Endothelial cell of umbilical vein (primary cell): ENCODE results near the gene MS4A6E. TPM values are rescaled to one million over a fixed set of nuclear protein-coding genes. Genes with fewer than 3 reads are reported as not detected.
A peak's percentile ranks its signal among the peaks of the same experiment; 100 is the strongest.

Experiments
- BruUV-seq: library from RNA; stranded (reverse); fragments of 400-500 nt; replicated peaks from 2 replicates; lab custom pipeline; 2021; lab: Mats Ljungman, UMichigan
- CTCF ChIA-PET: fragments of 300-600, 350-600 bp; sonication (Branson Sonifier 250); formaldehyde crosslinking; loops from one replicate; lab custom pipeline; 2021; ENCODE audit warnings: antibody characterized with exemption, inconsistent platforms; lab: Charles Lee
- POLR2A ChIA-PET: fragments of 300-600, 350-600 bp; sonication (Branson Sonifier 250); formaldehyde crosslinking; loops from one replicate; lab custom pipeline; 2021; ENCODE audit warnings: antibody characterized with exemption, inconsistent platforms; lab: Charles Lee
- DNase-seq: peaks from one replicate; pipeline ENCODE4 v3.0.0-alpha.2; 2011; ENCODE audit warnings: low read depth, low spot score
- FAIRE-seq: peaks from 2 replicates; lab custom pipeline; 2011; peaks lifted over from hg19 to GRCh38; lab: Jason Lieb, UNC
- H2AFZ ChIP-seq: 2 replicates; pipeline ENCODE4 v1.6.0; 2012; ENCODE audit warnings: low read depth, low read length, control low read depth, inconsistent platforms
- H3K27ac ChIP-seq: 2 replicates; pipeline ENCODE4 v1.5.1; 2011; ENCODE audit warnings: low read depth, mild to moderate bottlenecking, control low read depth, low read length, moderate library complexity; ENCODE audit not compliant: insufficient read depth
- H3K27me3 ChIP-seq, 2 experiments: 2 replicates each; pipeline versions ENCODE4 v1.6.0 to v1.6.1; 2011; ENCODE audit warnings: low read length in 2 of 2, mixed read lengths in 1 of 2; ENCODE audit not compliant: control insufficient read depth in 2 of 2, insufficient read depth in 2 of 2
- H3K36me3 ChIP-seq, 2 experiments: 2 replicates in 1 of 2; 3 replicates in 1 of 2; pipeline ENCODE4 v1.5.1; 2011; ENCODE audit warnings: low read length in 2 of 2, mild to moderate bottlenecking in 1 of 2, moderate library complexity in 1 of 2; ENCODE audit not compliant: control insufficient read depth in 2 of 2, insufficient read depth in 2 of 2; ENCODE audit errors: extremely low read depth in 1 of 2
- H3K4me1 ChIP-seq: 3 replicates; pipeline ENCODE4 v1.5.1; 2011; ENCODE audit warnings: mild to moderate bottlenecking, low read length; ENCODE audit not compliant: control insufficient read depth, insufficient read depth; ENCODE audit errors: extremely low read depth
- H3K4me2 ChIP-seq: 2 replicates; pipeline ENCODE4 v1.6.1; 2011; ENCODE audit warnings: low read length, control low read depth, mixed read lengths; ENCODE audit not compliant: insufficient read depth
- H3K4me3 ChIP-seq, 3 experiments: fragments of 200-600 bp in 1 of 3; sonication (generic), shearing (Covaris generic) in 1 of 3; replicated peaks in 1 of 3; 2 replicates each; pipeline ENCODE4 v1.5.1; 2011 to 2016; ENCODE audit warnings: control low read depth in 3 of 3, low read length in 3 of 3, mild to moderate bottlenecking in 2 of 3, inconsistent platforms in 1 of 3, low read depth in 1 of 3, moderate library complexity in 1 of 3; ENCODE audit not compliant: insufficient read depth in 1 of 3
- H3K79me2 ChIP-seq: 2 replicates; pipeline ENCODE4 v1.6.0; 2012; ENCODE audit warnings: low read length, inconsistent platforms; ENCODE audit not compliant: control insufficient read depth, insufficient read depth
- H3K9ac ChIP-seq: replicated peaks from 2 replicates; pipeline ENCODE3; 2011; ENCODE audit warnings: low read length, control low read depth; ENCODE audit not compliant: insufficient read depth; ENCODE audit errors: extremely low read depth
- H3K9me1 ChIP-seq: replicated peaks from 3 replicates; pipeline ENCODE4 v1.6.0; 2011; ENCODE audit warnings: mild to moderate bottlenecking, low read length; ENCODE audit not compliant: control insufficient read depth, insufficient read depth; ENCODE audit errors: extremely low read depth
- H3K9me3 ChIP-seq: replicated peaks from 2 replicates; pipeline ENCODE4 v1.5.1; 2012; ENCODE audit warnings: low read length, inconsistent platforms; ENCODE audit not compliant: control insufficient read depth, insufficient read depth
- H4K20me1 ChIP-seq: replicated peaks from 2 replicates; pipeline ENCODE3; 2011; ENCODE audit warnings: mild to moderate bottlenecking, low read length; ENCODE audit not compliant: control insufficient read depth, insufficient read depth; ENCODE audit errors: extremely low read depth
- CTCF ChIP-seq, 2 donors: IDR thresholded peaks; 1 replicate in 1 of 2; 2 replicates in 1 of 2; pipeline ENCODE4 v1.5.1; 2011; ENCODE audit warnings: low read length in 2 of 2, mild to moderate bottlenecking in 2 of 2, moderate library complexity in 2 of 2, control low read depth in 1 of 2, inconsistent platforms in 1 of 2, low read depth in 1 of 2; ENCODE audit not compliant: insufficient read depth in 1 of 2; ENCODE audit errors: extremely low read depth in 1 of 2
- JUN ChIP-seq: IDR thresholded peaks from 2 replicates; pipeline ENCODE4 v1.6.1; 2011; ENCODE audit warnings: borderline replicate concordance, low read depth; ENCODE audit not compliant: insufficient read length, insufficient read depth
- MAX ChIP-seq: IDR thresholded peaks from 2 replicates; pipeline ENCODE4 v1.6.1; 2011; ENCODE audit not compliant: insufficient read depth, insufficient read length
- POLR2A ChIP-seq: IDR thresholded peaks from 2 replicates; pipeline ENCODE4 v1.6.1; 2012; ENCODE audit warnings: low read depth, mild to moderate bottlenecking, control low read depth, low read length
- POLR2AphosphoS5 ChIP-seq: IDR thresholded peaks from 2 replicates; pipeline ENCODE4 v1.6.1; 2012; ENCODE audit warnings: low read depth, mild to moderate bottlenecking, control low read depth, low read length, moderate library complexity; ENCODE audit not compliant: insufficient read depth
- dilution Hi-C: fragments of 300-500 bp; cut with MboI; formaldehyde crosslinking; loops from one replicate; pipeline ENCODE4 v1.15.0; 2019; ENCODE audit warnings: low sequenced_read_pairs; ENCODE audit not compliant: extremely low pct_ligation_motif_present
- intact Hi-C: fragments of 100-400 bp; cut with micrococcal nuclease; formaldehyde crosslinking; loops from one replicate; pipeline ENCODE4 v1.10.0; 2022
- polyA plus RNA-seq, 4 experiments: library from polyadenylated mRNA; depleted of rRNA in 3 of 4; stranded (reverse) in 3 of 4; unstranded in 1 of 4; fragments of >200 nt; gene quantifications; 2 replicates each; pipeline versions ENCODE4 v1.2.1 to v1.2.3, GENCODE V29; 2011 to 2012; ENCODE audit warnings: missing spikeins in 1 of 4
- total RNA-seq: library from RNA; stranded (reverse); gene quantifications from 2 replicates; pipeline ENCODE4 v1.2.3, GENCODE V29; 2021

MS4A6E gene
- total and polyA plus RNA-seq, 2 donors (not counting 3 experiments of a cell fraction or from before 2014, with no cell fraction given), result not detected

- H3K9ac ChIP-seq, result no peak overlapping the region
- H3K79me2 ChIP-seq, result no peaks in the 10 kb centered on the region
- peaks cover 25 to 26% of the 10 kb centered on the region in 2 experiments for H3K27me3 ChIP-seq
- no peak overlapping the region for H3K4me3 ChIP-seq
- H3K4me2 ChIP-seq, result no peak overlapping the region
- DNase-seq (peak; percentile 54), FAIRE-seq (peak; percentile 77)
- no peaks in the 10 kb centered on the region for H3K9me1 ChIP-seq
- no TSS peak for BruUV-seq
- H3K9me3 ChIP-seq, result no peaks in the 10 kb centered on the region
- no peak overlapping the region for H2AFZ ChIP-seq
- dilution Hi-C loops, result no loop called here
- no peaks in the 10 kb centered on the region for H3K36me3 ChIP-seq
- H4K20me1 ChIP-seq, result no peaks in the 10 kb centered on the region
- CTCF ChIA-PET, result interaction anchor here (0.6 to 8.5 kb wide), 19 partner anchors 10 to 676 kb away, joined by 3 to 85 read pairs (median 6); partner anchors contain the start of gene MS4A6A
- H3K4me1 ChIP-seq, result no peaks in the 10 kb centered on the region
- POLR2A ChIA-PET, result no interaction called here
- TF ChIP-seq CTCF (IDR thresholded peaks at IDR 0.05; ENCODE audit: extremely low read depth in 1 of 2, insufficient read depth in 1 of 2, low read depth in 1 of 2, low read length in 2 of 2) (peak; percentile 46 to 50), JUN (no peak), POLR2A (no peak), MAX (no peak), POLR2AphosphoS5 (no peak)
- no peak overlapping the region for H3K27ac ChIP-seq
- intact Hi-C loops, result loop anchor here (1.0 to 2.0 kb wide), 2 partner anchors 80 to 177 kb away; no protein-coding TSS in a partner anchor
Observed at GRCh38 chr11:60345489-60345888, 18.4 kb downstream of the MS4A6E start.
